MM.1S (cell line): Measurements from ENCODE around the gene SLC35F1.

Experiments
- DNase-seq: peaks from one replicate; pipeline ENCODE4 v3.0.0-alpha.2; 2015
- H2AFZ ChIP-seq: fragments of 300-600 bp; sonication (generic); 2 replicates; pipeline ENCODE4 v1.6.0; 2016; ENCODE audit warnings: antibody characterized with exemption, low read length
- H3F3A ChIP-seq: fragments of 300-600 bp; sonication (generic); 2 replicates; pipeline ENCODE4 v1.6.1; 2016; ENCODE audit warnings: mild to moderate bottlenecking, antibody characterized with exemption, low read length, moderate library complexity, mixed read lengths; ENCODE audit not compliant: insufficient read depth
- H3K27ac ChIP-seq: fragments of 300-600 bp; sonication (generic); 2 replicates; pipeline ENCODE4 v1.5.1; 2016; ENCODE audit warnings: mild to moderate bottlenecking, low read length
- H3K27me3 ChIP-seq: fragments of 300-600 bp; sonication (generic); replicated peaks from 2 replicates; pipeline ENCODE4 v1.6.0; 2016; ENCODE audit warnings: low read length; ENCODE audit not compliant: insufficient read depth
- H3K36me3 ChIP-seq: fragments of 300-600 bp; sonication (generic); replicated peaks from 2 replicates; pipeline ENCODE4 v1.6.1; 2016; ENCODE audit warnings: mild to moderate bottlenecking, low read length, mixed read lengths; ENCODE audit not compliant: insufficient read depth
- H3K4me1 ChIP-seq: fragments of 300-600 bp; sonication (generic); 2 replicates; pipeline ENCODE4 v1.6.1; 2016; ENCODE audit warnings: low read length, mixed read lengths
- H3K4me2 ChIP-seq: fragments of 300-600 bp; sonication (generic); 2 replicates; pipeline ENCODE4 v1.6.0; 2016; ENCODE audit warnings: low read depth, low read length
- H3K4me3 ChIP-seq: fragments of 300-600 bp; sonication (generic); 2 replicates; pipeline ENCODE4 v1.5.1; 2016; ENCODE audit warnings: low read length, mixed read lengths
- H3K79me2 ChIP-seq: fragments of 300-600 bp; sonication (generic); 2 replicates; pipeline ENCODE4 v1.6.1; 2016; ENCODE audit warnings: mixed run types, low read length, mixed read lengths
- H3K9ac ChIP-seq: fragments of 300-600 bp; sonication (generic); 2 replicates; pipeline ENCODE4 v1.6.1; 2016; ENCODE audit warnings: low read length, mixed read lengths
- H3K9me2 ChIP-seq: fragments of 300-600 bp; sonication (generic); replicated peaks from 2 replicates; pipeline ENCODE4 v1.6.1; 2016; ENCODE audit warnings: mild to moderate bottlenecking, low read length, mixed read lengths; ENCODE audit not compliant: insufficient read depth
- H3K9me3 ChIP-seq: fragments of 300-600 bp; sonication (generic); replicated peaks from 2 replicates; pipeline ENCODE4 v1.6.1; 2016; ENCODE audit warnings: mild to moderate bottlenecking, low read length, mixed read lengths; ENCODE audit not compliant: insufficient read depth
- H4K20me1 ChIP-seq: fragments of 300-600 bp; sonication (generic); 2 replicates; pipeline ENCODE4 v1.6.1; 2016; ENCODE audit warnings: mild to moderate bottlenecking, low read length, moderate library complexity, mixed read lengths; ENCODE audit not compliant: insufficient read depth
- CTCF ChIP-seq: fragments of 300-600 bp; sonication (generic); IDR thresholded peaks from 2 replicates; pipeline ENCODE4 v1.5.1; 2016; ENCODE audit warnings: antibody characterized with exemption, low read length, mixed read lengths
- EZH2 ChIP-seq: fragments of 300-600 bp; sonication (generic); optimal IDR thresholded peaks from 2 replicates; pipeline ENCODE3; 2017; ENCODE audit warnings: low read depth, mild to moderate bottlenecking, antibody characterized with exemption, low read length, mixed read lengths
- EZH2phosphoT487 ChIP-seq: fragments of 300-600 bp; sonication (generic); IDR thresholded peaks from 2 replicates; pipeline ENCODE4 v1.6.1; 2018; ENCODE audit warnings: antibody characterized with exemption, low read length

Gene SLC35F1

GRCh38 chr6:118252474-118252873 lies 345.4 kb downstream of the SLC35F1 start:
- Histone ChIP-seq H3F3A (no peaks in the 10 kb centered on the region), H3K9me3 (no peaks in the 10 kb centered on the region), H3K27ac (no peak overlapping the region), H3K9ac (no peak overlapping the region), H3K4me3 (no peak overlapping the region), H4K20me1 (no peaks in the 10 kb centered on the region), H2AFZ (peak overlapping the region; percentile 17; the same call in 1 of the 2 replicates), H3K9me2 (no peaks in the 10 kb centered on the region), H3K4me1 (peaks cover 17% of the 10 kb centered on the region), H3K79me2 (no peaks in the 10 kb centered on the region), H3K27me3 (no peaks in the 10 kb centered on the region), H3K36me3 (no peaks in the 10 kb centered on the region), H3K4me2 (peak overlapping the region; percentile 37; the same call in 1 of the 2 replicates)
- peak; percentile 43 for DNase-seq
- TF ChIP-seq EZH2 (no peak), CTCF (peak; percentile 50)

DNA sequence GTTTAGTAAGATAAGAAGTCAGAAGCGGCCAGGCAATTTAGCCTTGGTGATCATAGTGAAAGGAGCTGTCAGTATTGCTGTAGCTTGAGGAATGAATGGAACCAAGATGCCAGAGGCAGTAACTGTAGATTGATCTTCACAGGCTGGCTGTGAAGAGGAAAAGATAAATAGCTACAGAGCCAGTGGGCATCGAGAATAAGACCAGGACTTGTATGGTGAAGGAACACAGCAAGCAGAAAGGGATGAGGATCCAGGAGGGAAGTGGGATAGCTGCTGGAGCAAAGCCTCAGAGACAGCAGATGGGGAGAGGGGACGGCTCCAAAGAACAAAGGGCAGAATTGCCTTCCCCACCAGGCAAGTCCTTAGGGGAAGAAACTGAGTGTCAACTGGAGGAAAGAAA lies 346.7 kb downstream of the SLC35F1 start:
- Histone ChIP-seq H2AFZ (no peak overlapping the region), H3K27me3 (no peaks in the 10 kb centered on the region), H3K4me2 (no peak overlapping the region), H3K4me3 (no peak overlapping the region), H3K9me3 (no peaks in the 10 kb centered on the region), H3K4me1 (peaks cover 17% of the 10 kb centered on the region), H3K27ac (no peak overlapping the region), H3F3A (no peaks in the 10 kb centered on the region), H3K79me2 (no peaks in the 10 kb centered on the region), H3K9ac (no peak overlapping the region), H3K9me2 (no peaks in the 10 kb centered on the region), H3K36me3 (no peaks in the 10 kb centered on the region), H4K20me1 (no peaks in the 10 kb centered on the region)
- TF ChIP-seq EZH2, result no peak
- no peak for DNase-seq

DNA sequence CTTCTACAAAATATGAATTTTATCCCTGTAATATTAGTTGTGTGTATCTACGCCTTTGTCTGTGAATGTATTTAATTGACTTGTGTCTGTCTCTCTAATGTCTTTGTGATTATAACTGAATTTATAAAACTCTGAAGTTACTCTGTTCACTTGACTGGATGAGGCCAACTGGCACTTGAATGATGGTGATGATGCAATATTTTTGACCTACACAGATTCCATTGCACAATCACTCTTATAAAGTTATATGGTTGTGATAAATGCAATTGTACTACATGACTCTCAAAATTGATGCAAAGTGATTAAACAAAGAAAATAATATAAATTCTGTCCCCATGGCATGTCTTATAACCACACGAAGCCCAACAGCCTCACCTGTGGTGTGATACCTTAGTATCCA lies 353.8 kb downstream of the SLC35F1 start:
- Histone ChIP-seq H3K4me3 (no peak overlapping the region), H3K36me3 (no peaks in the 10 kb centered on the region), H3K27ac (no peak overlapping the region), H2AFZ (no peak overlapping the region), H3K9ac (no peak overlapping the region), H3K27me3 (no peaks in the 10 kb centered on the region), H3K79me2 (no peaks in the 10 kb centered on the region), H3K9me3 (no peaks in the 10 kb centered on the region), H3K4me1 (no peaks in the 10 kb centered on the region), H3F3A (no peaks in the 10 kb centered on the region), H4K20me1 (no peaks in the 10 kb centered on the region), H3K4me2 (no peak overlapping the region), H3K9me2 (no peaks in the 10 kb centered on the region)
- TF ChIP-seq CTCF (no peak), EZH2 (no peak)
- no peak for DNase-seq

DNA sequence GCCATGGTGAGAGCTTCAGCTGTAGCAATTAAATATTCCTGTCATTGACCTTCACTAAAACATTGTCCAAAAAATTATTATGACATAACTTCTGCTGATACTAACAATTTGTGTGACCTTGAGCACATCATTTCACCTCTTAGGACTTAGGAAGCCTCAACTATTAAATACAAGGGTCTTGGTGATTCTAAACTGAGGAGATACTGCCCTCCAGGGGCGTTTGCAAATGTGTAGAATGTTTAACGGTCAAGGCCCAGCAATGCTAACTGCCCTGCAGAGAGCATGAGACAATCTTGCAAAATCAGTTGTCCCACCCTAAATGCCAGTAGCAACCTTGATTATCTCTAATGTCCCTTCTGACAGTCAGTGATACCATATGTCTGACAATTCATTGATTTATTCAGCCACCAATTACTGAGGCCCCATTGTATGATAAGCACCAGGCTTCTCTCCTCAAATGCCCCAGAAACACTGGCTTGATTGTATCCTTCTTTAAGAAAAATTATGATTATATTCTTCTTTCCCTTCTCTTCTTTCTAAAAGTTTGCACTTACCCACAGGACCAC lies 356.9 kb downstream of the SLC35F1 start:
- H3F3A ChIP-seq, result no peaks in the 10 kb centered on the region
- no peak for TF ChIP-seq EZH2
- peak; percentile 31 for TF ChIP-seq CTCF
- no peak for TF ChIP-seq EZH2phosphoT487
- H3K9me3 ChIP-seq, result no peaks in the 10 kb centered on the region
- H3K27me3 ChIP-seq, result no peaks in the 10 kb centered on the region
- H3K4me2 ChIP-seq, result no peak overlapping the region
- no peak overlapping the region for H3K27ac ChIP-seq
- no peaks in the 10 kb centered on the region for H3K79me2 ChIP-seq
- DNase-seq, result no peak
- H3K4me3 ChIP-seq, result no peak overlapping the region
- H3K36me3 ChIP-seq, result no peaks in the 10 kb centered on the region
- H3K9me2 ChIP-seq, result no peaks in the 10 kb centered on the region
- no peak overlapping the region for H2AFZ ChIP-seq
- no peaks in the 10 kb centered on the region for H4K20me1 ChIP-seq
- no peaks in the 10 kb centered on the region for H3K4me1 ChIP-seq
- no peak overlapping the region for H3K9ac ChIP-seq
